Islet precursor cell (in vitro differentiated cells): ENCODE data around the gene NKPD1.

Source experiments
- DNase-seq: peaks from one replicate; pipeline ENCODE4 v3.0.0-alpha.2; 2018

Gene NKPD1

DNA sequence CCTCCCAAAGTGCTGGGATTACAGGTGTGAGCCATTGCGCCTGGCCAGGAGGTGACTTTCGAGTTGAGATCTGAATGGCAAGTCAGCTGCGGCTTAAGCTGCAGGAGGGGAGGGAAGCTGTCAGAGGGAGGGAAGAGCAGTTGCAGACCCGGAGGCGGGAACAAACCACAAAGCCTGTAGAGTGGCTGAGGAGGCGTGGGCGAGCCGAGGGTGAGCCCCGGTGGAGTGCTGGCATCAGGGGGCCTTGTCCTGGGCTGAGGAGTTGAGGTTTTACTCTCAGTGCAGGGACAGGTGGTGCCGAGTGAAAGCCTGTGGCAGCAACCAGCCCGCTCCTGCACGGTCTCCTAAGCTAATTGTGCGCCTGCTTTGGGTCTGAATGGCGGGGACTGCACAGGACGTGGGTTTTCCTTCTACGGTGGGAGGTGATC, 43.6 kb downstream of the NKPD1 start:
- DNase-seq = peak; percentile 77

GRCh38 chr19:45115809-45116615, 44.8 kb downstream of the NKPD1 start:
- DNase-seq = no peak

DNA sequence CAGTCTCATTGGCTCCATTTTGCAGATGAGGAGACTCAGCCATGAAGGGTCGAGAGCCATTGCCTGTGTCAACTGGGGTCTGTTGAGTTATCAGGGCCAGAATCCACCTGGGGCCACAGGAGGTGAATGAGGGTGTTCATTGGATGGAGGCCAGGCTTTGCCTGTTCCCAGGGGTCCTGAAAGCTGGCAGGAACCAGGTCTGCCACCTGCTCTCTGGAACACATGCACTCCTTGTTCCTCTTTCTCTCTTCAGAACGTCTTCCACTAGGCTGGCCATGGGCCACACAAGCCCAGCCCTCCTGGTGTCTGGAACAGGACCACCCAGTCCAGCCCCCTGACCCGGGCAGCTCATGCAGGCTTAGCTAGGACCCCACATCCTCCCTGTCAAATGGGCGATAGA, 46.7 kb downstream of the NKPD1 start:
- no peak for DNase-seq

- DNase-seq = no peak
These were observed 47.2 kb downstream of the NKPD1 start for GRCh38 chr19:45113628-45114027.

DNA sequence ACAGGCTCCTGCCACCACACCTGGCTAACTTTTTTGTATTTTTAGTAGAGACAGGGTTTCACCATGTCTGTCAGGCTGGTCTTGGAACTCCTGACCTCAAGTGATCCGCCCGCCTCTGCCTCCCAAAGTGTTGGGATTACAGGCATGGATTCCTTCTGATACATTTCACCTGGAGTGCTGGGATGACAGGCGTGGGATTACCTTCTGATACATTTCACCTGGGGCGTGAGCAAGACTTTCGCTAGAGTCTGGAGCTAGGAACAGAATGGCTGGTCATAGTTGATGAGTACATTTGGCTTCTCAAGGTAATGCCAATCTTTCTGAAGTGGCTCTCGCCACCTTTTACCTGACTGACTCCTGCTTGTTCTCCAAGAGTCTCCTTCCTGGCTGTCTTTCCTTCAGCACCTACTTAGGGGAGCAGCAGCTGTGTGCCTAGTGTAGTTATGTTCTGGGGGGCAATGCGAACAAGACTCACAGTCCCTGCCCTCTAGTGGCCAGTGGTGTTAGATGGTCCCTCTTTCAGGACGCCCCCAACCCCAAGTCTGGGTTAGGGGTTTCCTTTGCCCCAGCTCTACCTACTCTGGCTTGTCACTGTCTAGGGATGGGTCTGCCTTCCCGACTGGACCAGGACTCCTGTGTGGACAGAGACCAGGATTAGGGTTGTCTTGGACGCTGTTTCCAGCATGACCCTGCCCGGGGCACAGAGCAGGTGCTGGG, 48.5 kb downstream of the NKPD1 start:
- no peak for DNase-seq
